ENCODE measurements around the gene CKAP4.

- TF ChIP-seq GATA2 (IDR thresholded peaks at IDR 0.05; ENCODE audit: low read depth, low read length) (no peak), GATA3 (IDR thresholded peaks at IDR 0.05; ENCODE audit: low read depth, low read length) (no peak)
Measured at GRCh38 chr12:106254724-106255123, 6.9 kb upstream of the CKAP4 start.

Data from SH-SY5Y (cell line).